Endothelial cell of umbilical vein (primary cell): ENCODE data around the gene LMF1. TPM values are rescaled to one million over a fixed set of nuclear protein-coding genes. Genes with fewer than 3 reads are reported as not detected.

Experiments used
- BruUV-seq: library from RNA; stranded (reverse); fragments of 400-500 nt; replicated peaks from 2 replicates; lab custom pipeline; 2021; lab: Mats Ljungman, UMichigan
- CTCF ChIA-PET: fragments of 300-600, 350-600 bp; sonication (Branson Sonifier 250); formaldehyde crosslinking; loops from one replicate; lab custom pipeline; 2021; ENCODE audit warnings: antibody characterized with exemption, inconsistent platforms; lab: Charles Lee
- POLR2A ChIA-PET: fragments of 300-600, 350-600 bp; sonication (Branson Sonifier 250); formaldehyde crosslinking; loops from one replicate; lab custom pipeline; 2021; ENCODE audit warnings: antibody characterized with exemption, inconsistent platforms; lab: Charles Lee
- DNase-seq: peaks from one replicate; pipeline ENCODE4 v3.0.0-alpha.2; 2011; ENCODE audit warnings: low read depth, low spot score
- FAIRE-seq: peaks from 2 replicates; lab custom pipeline; 2011; peaks lifted over from hg19 to GRCh38; lab: Jason Lieb, UNC
- H2AFZ ChIP-seq: 2 replicates; pipeline ENCODE4 v1.6.0; 2012; ENCODE audit warnings: low read depth, low read length, control low read depth, inconsistent platforms
- H3K27ac ChIP-seq: 2 replicates; pipeline ENCODE4 v1.5.1; 2011; ENCODE audit warnings: low read depth, mild to moderate bottlenecking, control low read depth, low read length, moderate library complexity; ENCODE audit not compliant: insufficient read depth
- H3K27me3 ChIP-seq, 2 experiments: 2 replicates each; pipeline versions ENCODE4 v1.6.0 to v1.6.1; 2011; ENCODE audit warnings: low read length in 2 of 2, mixed read lengths in 1 of 2; ENCODE audit not compliant: control insufficient read depth in 2 of 2, insufficient read depth in 2 of 2
- H3K36me3 ChIP-seq, 2 experiments: 2 replicates in 1 of 2; 3 replicates in 1 of 2; pipeline ENCODE4 v1.5.1; 2011; ENCODE audit warnings: low read length in 2 of 2, mild to moderate bottlenecking in 1 of 2, moderate library complexity in 1 of 2; ENCODE audit not compliant: control insufficient read depth in 2 of 2, insufficient read depth in 2 of 2; ENCODE audit errors: extremely low read depth in 1 of 2
- H3K4me1 ChIP-seq: 3 replicates; pipeline ENCODE4 v1.5.1; 2011; ENCODE audit warnings: mild to moderate bottlenecking, low read length; ENCODE audit not compliant: control insufficient read depth, insufficient read depth; ENCODE audit errors: extremely low read depth
- H3K4me2 ChIP-seq: 2 replicates; pipeline ENCODE4 v1.6.1; 2011; ENCODE audit warnings: low read length, control low read depth, mixed read lengths; ENCODE audit not compliant: insufficient read depth
- H3K4me3 ChIP-seq, 3 experiments: fragments of 200-600 bp in 1 of 3; sonication (generic), shearing (Covaris generic) in 1 of 3; replicated peaks in 1 of 3; 2 replicates each; pipeline ENCODE4 v1.5.1; 2011 to 2016; ENCODE audit warnings: control low read depth in 3 of 3, low read length in 3 of 3, mild to moderate bottlenecking in 2 of 3, inconsistent platforms in 1 of 3, low read depth in 1 of 3, moderate library complexity in 1 of 3; ENCODE audit not compliant: insufficient read depth in 1 of 3
- H3K79me2 ChIP-seq: 2 replicates; pipeline ENCODE4 v1.6.0; 2012; ENCODE audit warnings: low read length, inconsistent platforms; ENCODE audit not compliant: control insufficient read depth, insufficient read depth
- H3K9ac ChIP-seq: replicated peaks from 2 replicates; pipeline ENCODE3; 2011; ENCODE audit warnings: low read length, control low read depth; ENCODE audit not compliant: insufficient read depth; ENCODE audit errors: extremely low read depth
- H3K9me1 ChIP-seq: replicated peaks from 3 replicates; pipeline ENCODE4 v1.6.0; 2011; ENCODE audit warnings: mild to moderate bottlenecking, low read length; ENCODE audit not compliant: control insufficient read depth, insufficient read depth; ENCODE audit errors: extremely low read depth
- H3K9me3 ChIP-seq: replicated peaks from 2 replicates; pipeline ENCODE4 v1.5.1; 2012; ENCODE audit warnings: low read length, inconsistent platforms; ENCODE audit not compliant: control insufficient read depth, insufficient read depth
- H4K20me1 ChIP-seq: replicated peaks from 2 replicates; pipeline ENCODE3; 2011; ENCODE audit warnings: mild to moderate bottlenecking, low read length; ENCODE audit not compliant: control insufficient read depth, insufficient read depth; ENCODE audit errors: extremely low read depth
- CTCF ChIP-seq, 2 donors: IDR thresholded peaks; 1 replicate in 1 of 2; 2 replicates in 1 of 2; pipeline ENCODE4 v1.5.1; 2011; ENCODE audit warnings: low read length in 2 of 2, mild to moderate bottlenecking in 2 of 2, moderate library complexity in 2 of 2, control low read depth in 1 of 2, inconsistent platforms in 1 of 2, low read depth in 1 of 2; ENCODE audit not compliant: insufficient read depth in 1 of 2; ENCODE audit errors: extremely low read depth in 1 of 2
- EZH2 ChIP-seq: IDR thresholded peaks from 2 replicates; pipeline ENCODE4 v1.6.1; 2012; ENCODE audit warnings: borderline replicate concordance, low read depth, mild to moderate bottlenecking, moderate library complexity, low read length, inconsistent platforms; ENCODE audit not compliant: severe bottlenecking
- FOS ChIP-seq: IDR thresholded peaks from 2 replicates; pipeline ENCODE4 v1.6.1; 2011; ENCODE audit warnings: mild to moderate bottlenecking, low read length, moderate library complexity, borderline replicate concordance; ENCODE audit not compliant: insufficient read depth
- GATA2 ChIP-seq: IDR thresholded peaks from 2 replicates; pipeline ENCODE4 v1.7.0; 2011; ENCODE audit warnings: low read depth, mild to moderate bottlenecking, moderate library complexity, mixed read lengths, low read length; ENCODE audit not compliant: insufficient read length, insufficient read depth
- JUN ChIP-seq: IDR thresholded peaks from 2 replicates; pipeline ENCODE4 v1.6.1; 2011; ENCODE audit warnings: borderline replicate concordance, low read depth; ENCODE audit not compliant: insufficient read length, insufficient read depth
- MAX ChIP-seq: IDR thresholded peaks from 2 replicates; pipeline ENCODE4 v1.6.1; 2011; ENCODE audit not compliant: insufficient read depth, insufficient read length
- MYC ChIP-seq: IDR thresholded peaks from one replicate; pipeline ENCODE4 v1.6.1; 2011; ENCODE audit warnings: mild to moderate bottlenecking, low read depth, low read length
- POLR2A ChIP-seq: IDR thresholded peaks from 2 replicates; pipeline ENCODE4 v1.6.1; 2012; ENCODE audit warnings: low read depth, mild to moderate bottlenecking, control low read depth, low read length
- POLR2AphosphoS5 ChIP-seq: IDR thresholded peaks from 2 replicates; pipeline ENCODE4 v1.6.1; 2012; ENCODE audit warnings: low read depth, mild to moderate bottlenecking, control low read depth, low read length, moderate library complexity; ENCODE audit not compliant: insufficient read depth
- dilution Hi-C: fragments of 300-500 bp; cut with MboI; formaldehyde crosslinking; loops from one replicate; pipeline ENCODE4 v1.15.0; 2019; ENCODE audit warnings: low sequenced_read_pairs; ENCODE audit not compliant: extremely low pct_ligation_motif_present
- intact Hi-C: fragments of 100-400 bp; cut with micrococcal nuclease; formaldehyde crosslinking; loops from one replicate; pipeline ENCODE4 v1.10.0; 2022
- polyA plus RNA-seq, 4 experiments: library from polyadenylated mRNA; depleted of rRNA in 3 of 4; stranded (reverse) in 3 of 4; unstranded in 1 of 4; fragments of >200 nt; gene quantifications; 2 replicates each; pipeline versions ENCODE4 v1.2.1 to v1.2.3, GENCODE V29; 2011 to 2012; ENCODE audit warnings: missing spikeins in 1 of 4
- total RNA-seq: library from RNA; stranded (reverse); gene quantifications from 2 replicates; pipeline ENCODE4 v1.2.3, GENCODE V29; 2021

The LMF1 gene
- total and polyA plus RNA-seq, 2 donors (not counting 3 experiments of a cell fraction or from before 2014, with no cell fraction given), result 17.8 TPM

- DNase-seq, result no peak
- ChIA-PET CTCF (no interaction called here), POLR2A (no interaction called here)
- H4K20me1 ChIP-seq, result no peaks in the 10 kb centered on the region
- no peak overlapping the region for H2AFZ ChIP-seq
- no peaks in the 10 kb centered on the region for H3K79me2 ChIP-seq
- H3K4me1 ChIP-seq, result no peaks in the 10 kb centered on the region
- intact Hi-C loops (no loop called here), dilution Hi-C loops (no loop called here)
- H3K9me3 ChIP-seq, result no peaks in the 10 kb centered on the region
- no peak overlapping the region for H3K27ac ChIP-seq
- no TSS peak for BruUV-seq
- FAIRE-seq, result no peak
- H3K36me3 ChIP-seq, result no peaks in the 10 kb centered on the region
- no peaks in the 10 kb centered on the region for H3K27me3 ChIP-seq
- no peak overlapping the region for H3K4me2 ChIP-seq
- no peak for TF ChIP-seq EZH2
- TF ChIP-seq MYC, result no peak
- no peak for TF ChIP-seq CTCF (IDR thresholded peaks at IDR 0.05; ENCODE audit: extremely low read depth in 1 of 2, insufficient read depth in 1 of 2, low read depth in 1 of 2, low read length in 2 of 2)
- TF ChIP-seq JUN, result no peak
- no peak for TF ChIP-seq POLR2AphosphoS5
- no peak overlapping the region for H3K9ac ChIP-seq
- H3K4me3 ChIP-seq, result no peak overlapping the region
- no peaks in the 10 kb centered on the region for H3K9me1 ChIP-seq
Measured at GRCh38 chr16:866252-866896, 104.4 kb downstream of the LMF1 start.

- Histone ChIP-seq H3K9me3 (no peaks in the 10 kb centered on the region), H3K9me1 (no peaks in the 10 kb centered on the region), H3K27me3 (no peaks in the 10 kb centered on the region), H3K27ac (no peak overlapping the region), H2AFZ (no peak overlapping the region), H3K9ac (no peak overlapping the region), H4K20me1 (no peaks in the 10 kb centered on the region), H3K79me2 (no peaks in the 10 kb centered on the region), H3K4me1 (no peaks in the 10 kb centered on the region), H3K4me2 (no peak overlapping the region), H3K4me3 (no peak overlapping the region), H3K36me3 (no peaks in the 10 kb centered on the region)
- dilution Hi-C loops, result no loop called here
- ChIA-PET POLR2A (no interaction called here), CTCF (no interaction called here)
- TF ChIP-seq MYC (no peak), FOS (no peak), POLR2A (no peak), POLR2AphosphoS5 (no peak), GATA2 (no peak), EZH2 (no peak), JUN (no peak), CTCF (IDR thresholded peaks at IDR 0.05; ENCODE audit: extremely low read depth in 1 of 2, insufficient read depth in 1 of 2, low read depth in 1 of 2, low read length in 2 of 2) (no peak), MAX (no peak)
- intact Hi-C loops, result no loop called here
- FAIRE-seq, result no peak
- BruUV-seq, result no TSS peak
- DNase-seq, result no peak
Measured at GRCh38 chr16:865026-865425, 105.8 kb downstream of the LMF1 start.
